IMR-90 (cell line): ENCODE measurements around the gene SUV39H1.
"Not testable (repeated sequence)": the region's sequence is repeated elsewhere in the genome, so short reads cannot be mapped to it uniquely, and the experiment has no call there.

Experiments used
- MXI1 ChIP-seq: IDR thresholded peaks from 2 replicates; pipeline ENCODE4 v1.6.1; 2012; ENCODE audit warnings: low read depth, mild to moderate bottlenecking, low read length, moderate library complexity, borderline replicate concordance
- POLR2A ChIP-seq: IDR thresholded peaks from 2 replicates; pipeline ENCODE4 v1.6.1; 2012; ENCODE audit warnings: mild to moderate bottlenecking, low read depth, low read length
- RAD21 ChIP-seq: IDR thresholded peaks from 2 replicates; pipeline ENCODE4 v1.6.1; 2012; ENCODE audit warnings: low read length, improper control_type of control experiment
- TF ChIP-seq, protein P1 (sequence below): conservative IDR thresholded peaks from 2 replicates; pipeline ENCODE4 v1.5.1; 2012; ENCODE audit warnings: mild to moderate bottlenecking, low read depth, low read length, improper control_type of control experiment

DNA sequence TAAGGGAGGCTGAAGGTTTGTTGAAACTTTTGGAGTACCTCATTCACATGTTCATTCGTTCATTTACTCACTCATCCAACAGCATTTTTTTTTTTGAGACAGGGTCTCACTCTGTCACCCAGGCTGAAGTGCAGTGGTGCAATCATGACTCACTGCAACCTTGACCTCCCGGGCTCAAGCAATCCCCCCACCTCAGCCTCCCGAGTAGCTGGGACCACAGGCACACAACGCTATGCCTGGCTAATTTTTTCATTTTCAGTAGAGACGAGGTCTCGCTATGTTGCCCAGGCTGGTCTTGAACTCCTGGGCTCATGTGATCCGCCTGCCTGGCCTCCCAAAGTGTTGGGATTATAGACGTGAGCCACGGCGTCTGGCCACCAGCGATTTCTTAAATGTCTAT lies 28.3 kb upstream of the SUV39H1 start:
- TF ChIP-seq POLR2A, MXI1, RAD21: not testable (repeated sequence)
- TF ChIP-seq, protein P1, sequence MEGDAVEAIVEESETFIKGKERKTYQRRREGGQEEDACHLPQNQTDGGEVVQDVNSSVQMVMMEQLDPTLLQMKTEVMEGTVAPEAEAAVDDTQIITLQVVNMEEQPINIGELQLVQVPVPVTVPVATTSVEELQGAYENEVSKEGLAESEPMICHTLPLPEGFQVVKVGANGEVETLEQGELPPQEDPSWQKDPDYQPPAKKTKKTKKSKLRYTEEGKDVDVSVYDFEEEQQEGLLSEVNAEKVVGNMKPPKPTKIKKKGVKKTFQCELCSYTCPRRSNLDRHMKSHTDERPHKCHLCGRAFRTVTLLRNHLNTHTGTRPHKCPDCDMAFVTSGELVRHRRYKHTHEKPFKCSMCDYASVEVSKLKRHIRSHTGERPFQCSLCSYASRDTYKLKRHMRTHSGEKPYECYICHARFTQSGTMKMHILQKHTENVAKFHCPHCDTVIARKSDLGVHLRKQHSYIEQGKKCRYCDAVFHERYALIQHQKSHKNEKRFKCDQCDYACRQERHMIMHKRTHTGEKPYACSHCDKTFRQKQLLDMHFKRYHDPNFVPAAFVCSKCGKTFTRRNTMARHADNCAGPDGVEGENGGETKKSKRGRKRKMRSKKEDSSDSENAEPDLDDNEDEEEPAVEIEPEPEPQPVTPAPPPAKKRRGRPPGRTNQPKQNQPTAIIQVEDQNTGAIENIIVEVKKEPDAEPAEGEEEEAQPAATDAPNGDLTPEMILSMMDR = not testable (repeated sequence)
